GM10248 (cell line): ENCODE data around the gene SETBP1.

Experiments used
- CTCF ChIA-PET: fragments of 300-600 bp; sonication (Branson Sonifier 250); formaldehyde crosslinking; extraction: SDS; loops from one replicate; lab custom pipeline; 2021; ENCODE audit warnings: antibody characterized with exemption; lab: Yijun Ruan, JAX
- POLR2A ChIA-PET: fragments of 350-650 bp; sonication (Branson Sonifier 250); formaldehyde crosslinking; extraction: SDS; loops from one replicate; lab custom pipeline; 2020; ENCODE audit warnings: antibody characterized with exemption; lab: Yijun Ruan, JAX
- DNase-seq: peaks from one replicate; pipeline ENCODE4 v3.0.0; 2012; ENCODE audit errors: extremely low spot score
- CTCF ChIP-seq: IDR thresholded peaks from 2 replicates; pipeline ENCODE4 v1.5.1; 2012; ENCODE audit warnings: mild to moderate bottlenecking, low read depth; ENCODE audit errors: extremely low read depth, missing control alignments, control extremely low read depth

Gene SETBP1

GRCh38 chr18:44849361-44849760 is 168.7 kb downstream of the SETBP1 start:
- ChIA-PET POLR2A (no interaction called here), CTCF (no interaction called here)
- DNase-seq = no peak
- TF ChIP-seq CTCF = no peak

DNA sequence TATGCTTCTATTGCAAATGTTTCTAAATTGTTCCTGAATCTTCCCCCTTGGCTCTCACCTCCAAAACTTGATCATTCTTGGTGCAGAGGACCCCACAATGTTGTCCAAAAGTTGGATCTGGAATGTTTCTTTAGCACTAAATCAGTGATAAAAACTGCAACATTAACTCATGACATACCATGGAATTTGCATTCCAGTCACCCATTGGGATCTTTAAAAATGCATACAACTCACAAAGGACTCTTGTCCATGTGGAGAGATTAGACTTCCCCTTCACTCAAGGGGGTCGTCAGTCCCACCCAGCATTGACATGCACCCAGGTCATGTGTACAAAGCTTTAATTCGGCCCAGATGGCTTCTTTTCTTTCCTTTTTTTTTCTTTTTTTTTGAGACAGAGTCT is 169.3 kb downstream of the SETBP1 start:
- no peak for DNase-seq
- TF ChIP-seq CTCF = no peak
- ChIA-PET CTCF (interaction anchor here (1.4 kb wide), 1 partner anchor 14 kb away, joined by 3 read pairs; no protein-coding TSS in a partner anchor), POLR2A (no interaction called here)

GRCh38 chr18:44851856-44852621 is 171.4 kb downstream of the SETBP1 start:
- CTCF ChIA-PET = interaction anchor here (0.6 to 3.5 kb wide), 6 partner anchors 8 to 36 kb away, joined by 3 to 13 read pairs (median 4); no protein-coding TSS in a partner anchor
- DNase-seq = no peak
- TF ChIP-seq CTCF = no peak

DNA sequence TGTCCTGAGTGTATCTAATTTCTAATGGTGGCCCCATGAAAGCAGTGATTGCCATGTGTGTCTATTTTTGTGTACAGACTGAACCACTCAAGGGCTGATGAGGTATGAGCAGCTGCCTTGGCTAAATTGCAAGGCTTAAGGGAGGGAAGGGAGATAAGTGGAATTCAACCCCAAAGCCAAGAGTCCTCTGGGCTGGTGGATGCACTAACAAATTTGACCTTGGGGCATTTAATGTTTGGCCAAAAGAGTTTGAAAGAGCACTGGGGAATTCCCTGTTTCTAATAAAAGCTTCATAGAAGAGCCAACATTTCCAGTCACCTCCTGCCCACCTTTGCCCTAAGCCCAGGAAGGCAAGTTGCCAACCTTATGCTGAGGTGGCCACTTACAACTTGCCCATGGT is 172.1 kb downstream of the SETBP1 start:
- POLR2A ChIA-PET = interaction anchor here (0.5 kb wide), 1 partner anchor 120 kb away, joined by 3 read pairs; no protein-coding TSS in a partner anchor
- TF ChIP-seq CTCF = no peak
- CTCF ChIA-PET = interaction anchor here (0.7 to 3.5 kb wide), 6 partner anchors 8 to 360 kb away, joined by 3 to 13 read pairs (median 4); no protein-coding TSS in a partner anchor
- DNase-seq = no peak

More at GRCh38 chr18:44851856-44852621, 171.4 kb downstream of the SETBP1 start:
- POLR2A ChIA-PET = interaction anchor here (0.5 kb wide), 1 partner anchor 120 kb away, joined by 3 read pairs; no protein-coding TSS in a partner anchor

- ChIA-PET CTCF (interaction anchor here (0.6 to 3.5 kb wide), 5 partner anchors 11 to 360 kb away, joined by 3 to 13 read pairs (median 3); no protein-coding TSS in a partner anchor), POLR2A (no interaction called here)
- DNase-seq = no peak
- TF ChIP-seq CTCF = no peak
Measured at GRCh38 chr18:44853430-44853829, 172.7 kb downstream of the SETBP1 start.

- ChIA-PET CTCF (interaction anchor here (1.3 to 2.8 kb wide), 3 partner anchors 11 to 18 kb away, joined by 4 to 11 read pairs (median 5); no protein-coding TSS in a partner anchor), POLR2A (no interaction called here)
- DNase-seq = no peak
- TF ChIP-seq CTCF = no peak
Measured at GRCh38 chr18:44855681-44856080, 175.0 kb downstream of the SETBP1 start.
